Small intestine (tissue), 7 donors: ENCODE data around the gene DOCK9. TPM values are rescaled to one million over a fixed set of nuclear protein-coding genes. Genes with fewer than 3 reads are reported as not detected.

ENCODE experiments used
- DNase-seq, 2 donors: peaks; one replicate each; pipeline versions ENCODE4 v3.0.0 to v3.0.0-alpha.2; 2013
- FAIRE-seq: peaks from 2 replicates; lab custom pipeline; 2012; peaks lifted over from hg19 to GRCh38; lab: Jason Lieb, UNC
- H3K27ac ChIP-seq, 3 donors: one replicate each; pipeline ENCODE4 v1.5.1; 2013; ENCODE audit warnings: low read length in 2 of 3, mild to moderate bottlenecking in 2 of 3, control low read depth in 1 of 3, inconsistent platforms in 1 of 3, low read depth in 1 of 3, moderate library complexity in 1 of 3
- H3K27me3 ChIP-seq, 3 donors: one replicate each; pipeline ENCODE4 v1.6.1; 2013; ENCODE audit warnings: low read length in 3 of 3, inconsistent platforms in 1 of 3; ENCODE audit not compliant: control insufficient read depth in 3 of 3, insufficient read depth in 3 of 3
- H3K36me3 ChIP-seq, 3 donors: one replicate each; pipeline ENCODE4 v1.6.1; 2013; ENCODE audit warnings: low read length in 3 of 3, inconsistent platforms in 1 of 3, low read depth in 1 of 3, mild to moderate bottlenecking in 1 of 3, moderate library complexity in 1 of 3; ENCODE audit not compliant: control insufficient read depth in 3 of 3, insufficient read depth in 2 of 3
- H3K4me1 ChIP-seq, 3 donors: one replicate each; pipeline ENCODE4 v1.6.1; 2013; ENCODE audit warnings: low read length in 2 of 3, inconsistent platforms in 1 of 3, low read depth in 1 of 3, mild to moderate bottlenecking in 1 of 3, moderate library complexity in 1 of 3; ENCODE audit not compliant: control insufficient read depth in 3 of 3, insufficient read depth in 2 of 3
- H3K4me3 ChIP-seq, 3 donors: one replicate each; pipeline ENCODE4 v1.5.1; 2013; ENCODE audit warnings: low read length in 3 of 3, control low read depth in 1 of 3, inconsistent platforms in 1 of 3, low read depth in 1 of 3, mild to moderate bottlenecking in 1 of 3, moderate library complexity in 1 of 3
- H3K9me3 ChIP-seq, 2 donors: one replicate each; pipeline ENCODE4 v1.6.1; 2013; ENCODE audit warnings: low read depth in 1 of 2, low read length in 1 of 2; ENCODE audit not compliant: control insufficient read depth in 2 of 2, insufficient read depth in 1 of 2
- WGBS, 3 donors: extraction: QIAGEN DNeasy Blood & Tissue Kit; methylation state at CpG; one replicate each; pipeline ENCODE4 v1.1.7; 2013; 5-methylcytosine and 5-hydroxymethylcytosine counted together
- polyA plus RNA-seq, 4 donors: library from polyadenylated mRNA; stranded (reverse) in 3 of 4; unstranded in 1 of 4; fragments of 200-250 nt in 3 of 4; fragments of 120-200 nt in 1 of 4; gene quantifications; one replicate each; pipeline versions ENCODE4 v1.2.1 to v1.2.3, GENCODE V29; 2013
- donor health status: healthy with polysubstance abuse.
- donor health status: control.
- donor health status: control.
- donor health status: Bipolar disorder and iron deficiency.
- donor health status: healthy.

Gene DOCK9
- polyA plus RNA-seq, 4 donors: 18.6 to 84.3 (median 37.0) TPM

DNA sequence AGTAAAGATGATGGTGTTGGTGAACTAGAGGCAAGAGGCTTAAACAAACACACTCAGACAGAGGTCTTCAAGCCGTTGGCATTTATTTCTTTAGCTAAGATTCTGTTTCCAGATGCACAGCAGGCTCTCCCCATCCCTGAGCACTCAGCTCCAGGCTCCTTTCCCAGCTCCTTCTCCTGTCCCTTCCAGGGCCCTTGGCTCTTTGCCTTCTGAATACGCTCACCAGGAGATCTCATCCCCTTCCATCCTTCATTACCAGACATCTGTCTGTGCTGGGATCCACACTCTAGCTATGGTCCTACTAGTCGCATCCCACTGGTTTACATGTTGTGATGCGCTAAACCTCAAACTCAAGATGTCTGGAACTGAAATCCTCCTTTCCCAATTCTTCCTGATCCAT, 25.3 kb upstream of the DOCK9 start:
- H3K4me3 ChIP-seq: no peak overlapping the region
- FAIRE-seq (no peak), DNase-seq (no peak)
- no peak overlapping the region for H3K27ac ChIP-seq
- H3K9me3 ChIP-seq: no peaks in the 10 kb centered on the region
- H3K4me1 ChIP-seq: peaks cover 0 to 12% (median 0%) of the 10 kb centered on the region in 3 donors
- H3K36me3 ChIP-seq: no peaks in the 10 kb centered on the region
- no peaks in the 10 kb centered on the region for H3K27me3 ChIP-seq
- WGBS, 3 donors: 81 to 95% (median 88%) methylated on average over 4 of the region's 4 CpGs

DNA sequence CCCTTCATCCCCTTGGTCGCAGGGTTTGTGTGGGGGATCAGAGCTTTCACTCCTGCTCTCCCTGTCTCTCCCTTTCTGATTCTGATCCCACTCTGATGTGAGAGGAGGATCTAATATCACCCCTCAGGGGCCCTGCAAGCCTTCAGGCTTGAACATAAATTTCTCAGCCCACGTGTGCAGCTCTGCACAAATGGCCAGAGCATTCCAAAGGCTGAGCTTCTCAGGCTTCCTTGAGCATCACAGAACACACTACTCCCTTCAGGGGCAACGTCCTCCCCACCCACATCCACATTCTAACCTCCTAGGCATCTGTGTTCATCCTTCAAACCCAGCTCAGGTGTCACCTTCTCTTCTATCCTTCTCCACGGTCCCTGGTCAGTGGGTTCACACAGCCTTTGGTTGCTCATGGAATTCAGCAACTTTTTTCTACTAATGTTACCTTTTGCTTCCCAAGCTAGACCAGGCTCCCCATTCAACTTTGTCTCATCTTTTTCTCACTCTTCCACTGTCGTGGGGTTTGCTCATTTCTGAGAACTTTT, 24.4 kb upstream of the DOCK9 start:
- H3K36me3 ChIP-seq: no peaks in the 10 kb centered on the region
- H3K27me3 ChIP-seq: no peaks in the 10 kb centered on the region
- no peak overlapping the region for H3K27ac ChIP-seq
- no peaks in the 10 kb centered on the region for H3K9me3 ChIP-seq
- 79 to 85% (median 82%) methylated on average over 5 of the region's 5 CpGs for WGBS, 3 donors
- H3K4me1 ChIP-seq: peaks cover 0 to 12% (median 0%) of the 10 kb centered on the region in 3 donors
- DNase-seq (no peak), FAIRE-seq (no peak)
- H3K4me3 ChIP-seq: no peak overlapping the region

DNA sequence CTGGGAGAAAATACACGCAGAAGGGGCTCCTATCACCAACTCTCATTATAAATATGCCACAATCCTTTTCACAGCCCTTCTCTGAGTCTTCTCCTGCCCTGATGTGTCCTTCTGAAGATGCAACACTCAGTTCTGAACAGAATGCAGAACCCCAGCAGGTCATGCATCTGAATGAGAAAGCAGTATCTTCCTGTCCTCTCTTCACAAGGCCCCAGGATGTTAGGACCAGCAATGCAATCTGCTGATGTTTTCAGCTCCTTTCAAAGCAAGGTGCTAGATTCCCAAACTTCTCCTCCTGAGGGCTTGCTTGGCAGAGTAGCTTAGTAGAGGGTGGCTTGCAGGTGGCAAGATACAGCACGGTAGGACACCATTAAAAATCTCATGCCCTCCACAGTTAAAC, 22.3 kb upstream of the DOCK9 start:
- H3K9me3 ChIP-seq: no peaks in the 10 kb centered on the region
- no peaks in the 10 kb centered on the region for H3K36me3 ChIP-seq
- H3K27ac ChIP-seq: no peak overlapping the region
- H3K27me3 ChIP-seq: no peaks in the 10 kb centered on the region
- WGBS, 3 donors: 87 to 93% (median 89%) methylated on average over 2 of the region's 2 CpGs
- peaks cover 0 to 12% (median 0%) of the 10 kb centered on the region in 3 donors for H3K4me1 ChIP-seq
- no peak for DNase-seq
- FAIRE-seq: no peak
- H3K4me3 ChIP-seq: no peak overlapping the region

DNA sequence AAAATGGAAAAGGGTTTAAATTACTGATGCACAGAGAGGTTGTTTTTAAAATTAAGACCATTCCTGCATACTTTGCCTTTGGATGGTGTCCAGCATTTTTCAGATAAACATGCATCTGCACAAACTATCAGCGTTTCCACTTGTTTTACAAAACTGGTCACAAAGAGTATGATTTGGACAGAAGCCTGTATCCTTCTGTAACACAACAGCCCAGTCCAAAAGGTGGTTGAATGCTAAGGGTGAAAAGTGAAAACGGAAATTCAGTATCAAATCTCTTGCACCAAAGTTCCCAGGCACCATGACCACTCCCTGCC, 21.7 kb upstream of the DOCK9 start:
- peaks cover 0 to 12% (median 0%) of the 10 kb centered on the region in 3 donors for H3K4me1 ChIP-seq
- H3K27me3 ChIP-seq: no peaks in the 10 kb centered on the region
- H3K27ac ChIP-seq: no peak overlapping the region
- H3K36me3 ChIP-seq: no peaks in the 10 kb centered on the region
- FAIRE-seq (no peak), DNase-seq (no peak)
- H3K9me3 ChIP-seq: no peaks in the 10 kb centered on the region
- H3K4me3 ChIP-seq: no peak overlapping the region
- 50 to 68% (median 66%) methylated on average over 2 of the region's 2 CpGs for WGBS, 3 donors

DNA sequence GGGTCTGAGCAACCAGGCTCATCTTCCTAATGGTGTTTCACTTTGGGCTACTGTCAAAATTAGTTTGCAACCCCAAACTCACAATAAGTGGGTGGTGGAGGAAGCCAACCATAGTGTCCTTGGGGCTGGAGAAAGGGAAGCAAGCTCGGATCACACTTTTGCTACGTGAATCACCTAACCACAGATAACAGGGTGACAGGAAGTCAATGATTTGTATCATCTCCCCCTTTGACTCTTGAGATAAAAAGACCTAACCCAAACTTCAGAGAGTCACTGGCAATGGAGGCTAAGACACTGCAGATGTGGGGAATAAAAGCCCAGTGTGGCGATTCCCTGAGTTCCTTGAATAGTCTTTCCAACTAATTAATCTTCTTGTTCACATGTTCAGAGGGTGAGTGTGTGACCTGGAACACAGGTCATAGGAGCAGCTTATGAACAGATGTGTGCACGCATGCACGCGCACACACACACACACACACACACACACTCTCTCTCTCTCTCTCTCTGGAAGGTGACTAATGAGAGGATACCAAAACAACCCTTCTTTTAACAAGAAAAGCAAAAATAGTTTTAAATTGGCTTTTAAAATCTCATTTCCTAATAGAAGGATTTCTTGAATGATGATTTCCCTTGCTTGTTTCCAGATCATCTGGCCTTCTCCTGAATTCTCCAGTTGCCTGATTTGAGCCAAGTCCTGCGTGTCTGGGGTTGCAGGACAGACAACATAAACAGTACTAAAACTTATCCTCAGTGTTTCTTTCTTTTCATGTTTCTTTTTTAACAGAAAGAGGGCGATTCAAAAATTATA, 21.2 kb upstream of the DOCK9 start:
- FAIRE-seq (no peak), DNase-seq (no peak)
- Histone ChIP-seq H3K27ac (no peak overlapping the region), H3K36me3 (no peaks in the 10 kb centered on the region), H3K9me3 (no peaks in the 10 kb centered on the region), H3K27me3 (no peaks in the 10 kb centered on the region), H3K4me3 (no peak overlapping the region), H3K4me1 (peaks cover 0 to 10% (median 2%) of the 10 kb centered on the region in 3 donors)
- WGBS, 3 donors: 61 to 90% (median 83%) methylated on average over 8 of the region's 8 CpGs

DNA sequence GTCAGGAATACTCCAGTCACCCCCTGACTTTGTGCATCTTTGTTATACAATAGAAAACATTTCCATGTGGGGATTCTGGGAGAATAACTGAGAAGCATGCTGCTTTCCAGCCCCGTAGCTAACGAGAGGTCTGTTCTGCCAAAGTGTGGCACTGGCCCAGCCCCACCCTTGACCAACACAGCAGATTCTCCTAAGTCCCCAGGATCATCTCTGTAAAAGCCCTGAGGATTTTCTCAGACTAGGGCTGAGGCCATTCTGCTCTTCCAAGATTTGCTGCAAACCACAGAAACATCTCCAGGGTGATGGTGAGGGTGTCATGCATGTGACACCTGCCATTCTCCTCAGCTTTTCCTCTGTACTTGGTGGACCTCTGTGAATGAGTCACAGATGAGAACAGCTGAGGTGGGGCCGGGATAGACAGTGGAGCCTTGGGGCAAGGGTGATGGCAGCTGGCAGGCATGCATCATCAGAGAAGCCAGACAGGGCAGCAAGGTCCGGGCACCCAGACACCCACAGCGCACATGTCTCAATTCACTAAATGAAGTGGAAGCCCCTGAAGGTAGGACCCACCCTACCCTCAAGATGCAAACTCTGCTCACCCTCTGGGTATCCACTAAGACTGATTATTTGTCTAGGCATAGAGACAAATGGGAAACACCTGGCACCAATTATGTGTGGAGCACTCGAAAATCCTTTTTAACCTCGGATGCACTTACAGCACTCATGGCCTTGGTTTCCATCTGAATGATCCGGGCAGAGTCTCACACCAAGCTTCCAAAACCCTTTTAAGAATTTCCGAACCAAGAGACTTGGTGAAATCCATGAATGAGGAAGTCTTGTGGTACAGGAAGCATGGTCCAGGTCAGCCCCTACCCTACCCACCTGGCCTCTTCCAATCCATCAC, 20.1 kb upstream of the DOCK9 start:
- Histone ChIP-seq H3K36me3 (no peaks in the 10 kb centered on the region), H3K27ac (no peak overlapping the region), H3K27me3 (no peaks in the 10 kb centered on the region), H3K4me1 (peaks cover 0 to 4% (median 2%) of the 10 kb centered on the region in 3 donors), H3K4me3 (no peak overlapping the region), H3K9me3 (no peaks in the 10 kb centered on the region)
- FAIRE-seq (no peak), DNase-seq (peak in 1 of 2 donors; percentile 25)
- WGBS, 3 donors: 75 to 85% (median 80%) methylated on average over 9 of the region's 9 CpGs

DNA sequence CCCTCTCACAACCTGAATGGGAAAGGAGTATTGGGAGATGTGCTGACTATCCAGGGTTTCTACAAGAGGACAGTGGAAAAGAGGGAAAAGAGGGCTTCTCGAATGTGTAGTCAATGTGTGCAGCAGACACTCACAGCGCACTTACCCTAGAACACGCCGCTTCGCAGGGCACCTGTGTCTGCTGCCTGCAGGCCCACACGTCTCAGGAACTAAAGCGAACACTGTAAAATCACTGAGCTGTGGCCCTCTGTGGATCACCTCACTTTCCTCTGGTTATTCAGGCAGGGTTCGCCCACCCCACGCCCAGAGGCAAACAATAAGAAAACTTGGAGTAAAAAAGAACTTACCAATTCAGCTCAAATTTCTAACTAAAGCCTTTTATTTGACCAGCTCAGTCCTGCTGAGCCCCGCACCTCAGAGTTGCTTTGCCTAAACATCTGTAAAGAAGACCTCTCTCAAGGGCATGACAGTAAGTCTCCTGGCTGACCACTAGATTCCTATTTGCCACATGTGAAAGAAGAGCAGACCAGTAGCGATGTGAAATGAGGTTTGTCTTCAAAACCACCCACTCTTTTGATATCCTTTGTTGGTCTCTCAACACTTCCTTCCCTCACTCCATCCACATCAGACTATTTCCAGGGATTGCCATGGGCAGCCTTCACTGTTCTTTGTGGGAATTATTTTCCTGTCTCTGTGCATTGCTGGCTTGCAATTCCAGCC, 19.3 kb upstream of the DOCK9 start:
- FAIRE-seq: no peak
- WGBS, 3 donors: 93 to 98% (median 96%) methylated on average over 11 of the region's 11 CpGs

DNA sequence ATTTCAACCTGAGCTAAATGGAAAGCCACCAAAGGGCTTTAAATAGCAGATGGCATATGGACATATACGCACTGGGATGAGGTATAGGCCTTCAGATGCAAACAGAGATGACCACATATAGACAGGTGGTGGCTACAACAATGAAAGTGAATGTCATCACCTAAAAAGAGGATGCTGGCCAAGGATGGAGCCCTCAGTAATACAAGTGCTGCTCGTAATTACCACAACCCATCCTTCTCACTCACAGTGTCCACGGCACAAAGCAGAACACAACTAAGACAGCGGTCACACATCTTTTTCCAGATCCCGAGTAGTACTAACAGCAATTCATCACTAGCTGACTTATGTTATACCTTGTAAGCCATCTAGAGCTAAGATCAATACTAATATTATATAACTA, 18.2 kb upstream of the DOCK9 start:
- Histone ChIP-seq H3K36me3 (no peaks in the 10 kb centered on the region), H3K27me3 (no peaks in the 10 kb centered on the region), H3K4me3 (no peak overlapping the region), H3K4me1 (peaks cover 0 to 4% (median 2%) of the 10 kb centered on the region in 3 donors), H3K27ac (no peak overlapping the region), H3K9me3 (no peaks in the 10 kb centered on the region)
- FAIRE-seq: no peak
- no peak for DNase-seq
- WGBS, 3 donors: 97 to 98% (median 98%) methylated on average over 5 of the region's 5 CpGs

More for the DNA sequence above, 19.3 kb upstream of the DOCK9 start:
- no peak overlapping the region for H3K4me3 ChIP-seq
- no peak overlapping the region for H3K27ac ChIP-seq
- no peak for DNase-seq
- no peaks in the 10 kb centered on the region for H3K36me3 ChIP-seq
- H3K4me1 ChIP-seq: peaks cover 0 to 4% (median 2%) of the 10 kb centered on the region in 3 donors
- H3K9me3 ChIP-seq: no peaks in the 10 kb centered on the region
- no peaks in the 10 kb centered on the region for H3K27me3 ChIP-seq
